Embryonic facial prominence (tissue), 1 donor: Measurements from ENCODE around the gene ASMT.
"Not testable (repeated sequence)": the region's sequence is repeated elsewhere in the genome, so short reads cannot be mapped to it uniquely, and the experiment has no call there.

Experiments
- DNase-seq: peaks from one replicate; pipeline ENCODE4 v3.0.0-alpha.2; 2016; ENCODE audit errors: extremely low spot score

Gene ASMT

DNA sequence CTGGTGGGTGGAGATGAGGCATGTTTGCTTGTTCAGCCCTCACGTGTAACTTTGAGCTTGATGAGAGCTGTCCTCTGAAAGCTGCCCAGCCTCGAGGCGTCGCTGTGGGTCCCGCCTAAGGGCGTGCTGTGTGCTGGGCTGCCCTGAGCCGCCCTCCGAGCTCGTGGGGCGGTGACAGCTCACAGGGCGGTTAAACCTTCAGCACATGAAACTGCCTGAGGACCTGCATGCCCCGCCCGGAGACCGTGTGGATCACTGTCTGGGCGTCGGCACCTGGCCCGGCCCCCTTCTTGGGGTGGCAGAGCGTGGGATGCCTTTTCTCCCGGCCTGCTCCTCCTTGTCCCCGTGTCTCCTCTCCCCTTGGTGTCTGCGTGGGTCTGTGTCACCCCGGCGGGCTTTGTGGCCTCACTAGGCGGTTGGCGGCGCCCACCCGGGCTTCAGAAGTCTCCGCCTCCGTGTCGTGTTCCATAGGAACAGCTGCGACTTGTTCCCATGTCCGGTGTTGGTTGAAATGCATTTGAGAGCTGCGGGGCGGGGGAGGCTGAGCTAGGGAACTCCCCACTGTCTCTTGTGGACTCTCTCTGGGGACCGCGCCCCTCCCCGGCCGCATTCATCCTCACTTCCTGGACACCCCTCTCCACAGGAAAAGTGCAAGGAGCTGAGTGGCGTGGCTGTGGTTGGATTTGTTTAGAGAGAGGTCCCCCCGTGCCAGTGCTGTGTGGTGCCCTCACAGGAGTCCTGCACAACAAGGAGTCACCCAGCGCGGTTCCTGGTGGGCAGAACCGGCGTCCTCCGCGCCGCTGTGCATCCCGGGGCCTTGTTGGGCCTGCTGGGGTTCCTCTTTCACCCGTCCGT is 16.6 kb upstream of the ASMT start:
- DNase-seq = no peak

GRCh38 chrX:1598876-1599790 is 15.7 kb upstream of the ASMT start:
- DNase-seq = no peak

DNA sequence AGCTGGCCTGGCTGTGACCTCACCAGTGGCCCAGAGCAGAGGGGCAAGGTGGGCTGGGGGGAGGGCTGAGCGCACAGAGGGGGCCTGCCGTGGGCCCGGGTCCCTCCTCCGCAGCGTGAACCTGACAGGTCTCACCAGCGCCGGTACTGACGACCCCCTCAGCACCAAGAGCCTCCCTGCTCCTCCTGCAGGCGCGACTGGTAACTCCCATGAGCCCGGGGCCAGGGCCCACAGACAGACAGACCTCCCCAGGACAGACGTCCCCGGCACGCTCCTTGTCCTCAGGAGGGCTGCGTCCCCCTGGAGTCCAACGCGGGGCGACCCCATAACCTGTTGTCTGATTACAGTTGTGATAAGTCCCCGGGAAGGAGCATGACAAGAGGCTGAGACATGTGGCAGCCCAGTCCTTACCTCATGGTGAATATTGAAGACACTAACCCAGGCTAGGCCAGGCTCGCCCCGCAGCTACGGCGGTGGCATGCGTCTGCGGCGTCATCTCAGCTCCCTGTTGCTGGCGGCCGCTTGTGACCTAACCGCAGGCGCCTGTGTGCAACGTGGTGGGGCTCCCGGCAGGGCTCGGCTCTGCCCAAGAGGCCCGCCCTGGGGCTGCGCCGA is 15.0 kb upstream of the ASMT start:
- DNase-seq = no peak

GRCh38 chrX:1600406-1601050 is 14.3 kb upstream of the ASMT start:
- DNase-seq = no peak

- no peak for DNase-seq
Observed at GRCh38 chrX:1601051-1601767, 13.7 kb upstream of the ASMT start.

DNA sequence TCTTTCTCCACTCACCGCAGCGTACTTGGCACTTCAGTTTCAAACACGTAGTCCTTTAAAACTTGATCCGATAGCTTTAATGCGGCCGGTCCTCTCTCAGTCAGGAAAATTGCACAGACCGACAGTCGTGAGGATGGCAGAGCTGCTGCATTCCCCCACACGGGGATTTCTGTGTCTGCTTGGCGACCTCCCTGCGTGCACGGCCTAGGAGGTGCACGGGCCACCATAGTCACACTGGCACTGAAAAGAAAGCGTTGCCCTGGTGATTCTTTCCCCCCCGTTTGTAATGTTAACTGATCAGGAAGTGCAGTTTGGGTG is 13.1 kb upstream of the ASMT start:
- DNase-seq = no peak

DNA sequence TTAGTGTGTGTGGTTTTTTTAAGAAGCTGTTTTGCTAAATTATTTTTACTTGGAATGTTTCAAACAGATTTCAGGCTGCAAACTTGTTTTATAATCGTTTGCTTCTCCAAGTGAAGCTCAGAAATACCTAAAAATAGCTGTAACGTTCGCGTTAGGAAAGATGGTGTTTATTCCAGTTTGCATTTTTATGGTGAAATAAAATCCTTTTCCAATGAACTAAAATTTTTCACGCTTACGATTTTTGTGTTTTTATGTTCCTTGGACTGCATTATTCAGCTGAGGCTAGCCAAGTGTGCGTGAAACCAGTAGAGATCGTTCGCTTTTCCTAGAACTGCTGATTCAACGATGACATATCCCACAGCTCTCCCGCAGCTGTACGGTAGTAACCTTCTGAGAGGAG is 12.6 kb upstream of the ASMT start:
- no peak for DNase-seq

- DNase-seq = no peak
Observed at GRCh38 chrX:1606496-1606895, 8.4 kb upstream of the ASMT start.

DNA sequence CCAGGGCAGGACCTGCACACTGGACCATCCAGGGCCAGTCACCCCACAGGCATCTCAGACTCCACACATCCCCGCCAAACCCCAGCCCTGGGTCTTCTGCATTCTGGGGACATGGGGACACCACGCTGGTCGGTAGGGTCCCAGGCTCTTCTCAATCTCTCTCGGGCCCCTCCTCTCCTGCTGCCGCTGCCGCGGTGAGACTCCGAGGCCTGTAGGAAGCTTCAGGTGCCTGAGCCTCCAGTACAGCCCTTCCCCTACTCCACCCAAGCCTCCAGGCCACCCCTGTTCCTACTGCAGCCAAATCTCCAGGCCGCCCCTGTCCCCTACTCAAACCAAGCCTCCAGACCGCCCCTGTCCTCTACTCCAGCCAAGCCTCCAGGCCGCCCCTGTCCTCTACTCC is 5.5 kb upstream of the ASMT start:
- no peak for DNase-seq

- DNase-seq = no peak
Observed at GRCh38 chrX:1609762-1610161, 5.1 kb upstream of the ASMT start.

GRCh38 chrX:1610166-1610565 is 4.7 kb upstream of the ASMT start:
- no peak for DNase-seq

- no peak for DNase-seq
Observed at GRCh38 chrX:1610736-1611135, 4.1 kb upstream of the ASMT start.

DNA sequence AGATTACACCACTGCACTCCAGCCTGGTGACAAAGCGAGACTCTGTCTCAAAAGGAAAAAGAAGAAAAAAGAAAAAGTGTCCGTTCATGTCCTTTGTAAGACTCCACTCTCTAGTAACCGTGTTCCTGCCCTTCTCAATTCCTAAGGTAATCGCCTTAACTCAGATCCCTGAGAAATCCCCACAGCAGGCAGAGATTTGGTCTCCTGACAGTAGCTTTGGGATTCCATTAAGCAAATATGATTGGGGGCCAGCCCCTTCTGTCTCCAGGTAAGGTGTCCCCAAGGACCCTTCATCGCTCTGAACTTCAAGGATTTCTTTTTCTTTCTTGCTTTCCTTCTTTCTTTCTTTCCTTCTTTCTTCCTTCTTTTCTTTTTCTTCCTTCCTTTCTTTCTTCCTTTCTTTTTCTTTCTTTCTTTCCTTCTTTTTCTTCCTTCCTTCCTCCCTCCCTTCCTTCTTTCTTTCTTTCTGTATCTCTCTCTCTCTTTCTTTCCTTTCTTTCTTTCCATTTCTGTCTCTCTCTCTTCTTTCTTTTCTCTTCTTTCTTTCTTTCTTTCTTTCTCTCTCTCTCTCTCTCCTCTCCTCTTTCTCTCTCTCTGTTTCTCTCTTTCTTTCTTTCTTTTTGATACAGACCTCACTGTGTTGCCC is 2.1 kb upstream of the ASMT start:
- no peak for DNase-seq

GRCh38 chrX:1618689-1619088 is 3.8 kb downstream of the ASMT start:
- no peak for DNase-seq

DNA sequence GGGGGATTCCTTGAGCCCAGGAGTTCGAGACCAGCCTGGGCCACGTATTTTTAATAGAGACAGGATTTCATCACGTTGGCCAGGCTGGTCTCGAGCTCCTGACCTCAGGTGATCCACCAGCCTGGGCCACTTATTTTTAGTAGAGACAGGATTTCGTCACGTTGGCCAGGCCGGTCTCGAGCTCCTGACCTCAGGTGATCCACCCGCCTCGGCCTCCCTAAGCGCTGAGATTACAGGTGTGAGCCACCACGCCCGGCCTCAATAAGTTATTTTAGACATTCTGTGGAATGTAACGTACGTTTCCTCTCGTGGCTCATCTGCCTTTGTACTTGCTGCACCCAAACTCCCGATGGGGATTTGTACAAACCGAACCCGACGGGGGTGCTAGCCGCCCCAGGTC is 8.8 kb downstream of the ASMT start:
- DNase-seq = no peak

GRCh38 chrX:1624158-1624860 is 9.4 kb downstream of the ASMT start:
- DNase-seq = not testable (repeated sequence)

DNA sequence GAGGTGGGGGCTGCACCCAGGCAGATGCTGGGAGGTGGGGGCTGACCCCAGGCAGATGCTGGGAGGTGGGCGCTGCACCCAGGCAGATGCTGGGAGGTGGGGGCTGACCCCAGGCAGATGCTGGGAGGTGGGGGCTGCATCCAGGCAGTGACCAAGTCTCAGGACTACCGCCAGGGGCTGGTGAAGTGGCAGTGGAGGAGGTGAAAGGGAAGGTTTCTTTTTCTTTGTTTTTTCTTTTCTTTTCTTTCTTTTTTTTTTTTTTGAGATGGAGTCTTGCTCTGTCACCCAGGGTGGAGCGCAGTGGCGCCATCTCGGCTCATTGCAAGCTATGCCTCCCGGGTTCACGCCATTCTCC is 10.0 kb downstream of the ASMT start:
- DNase-seq = not testable (repeated sequence)

GRCh38 chrX:1629244-1629643 is 14.4 kb downstream of the ASMT start:
- no peak for DNase-seq

- DNase-seq = no peak
Observed at GRCh38 chrX:1646009-1646408, 31.1 kb downstream of the ASMT start.

DNA sequence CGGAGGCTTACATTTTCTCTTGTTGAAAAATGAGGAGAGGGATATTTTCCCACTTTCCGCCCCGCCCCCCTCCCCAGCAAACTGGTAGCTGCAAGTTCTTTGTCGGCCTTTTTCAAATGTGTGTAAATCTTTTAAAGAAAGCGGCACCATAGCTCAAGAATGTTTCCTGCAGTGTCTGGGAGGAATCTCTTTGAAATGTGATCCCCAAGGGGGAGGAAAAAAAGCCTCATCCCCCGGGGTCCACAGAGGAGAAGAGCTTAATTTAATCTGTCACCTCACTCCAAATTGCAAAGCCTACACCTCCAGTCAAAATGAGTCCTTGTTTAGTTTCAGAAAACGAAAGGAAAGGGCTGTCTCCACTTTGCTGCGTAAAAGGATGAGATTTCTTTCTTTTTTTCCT is 34.8 kb downstream of the ASMT start:
- DNase-seq = no peak
